Measurements from ENCODE around the gene HSPA4. TPM values are rescaled to one million over a fixed set of nuclear protein-coding genes. Genes with fewer than 3 reads are reported as not detected.

HSPA4 gene
- total and polyA plus RNA-seq, 2 donors (not counting 1 experiment from before 2014, with no cell fraction given): 18.1 to 95.0 TPM

DNA sequence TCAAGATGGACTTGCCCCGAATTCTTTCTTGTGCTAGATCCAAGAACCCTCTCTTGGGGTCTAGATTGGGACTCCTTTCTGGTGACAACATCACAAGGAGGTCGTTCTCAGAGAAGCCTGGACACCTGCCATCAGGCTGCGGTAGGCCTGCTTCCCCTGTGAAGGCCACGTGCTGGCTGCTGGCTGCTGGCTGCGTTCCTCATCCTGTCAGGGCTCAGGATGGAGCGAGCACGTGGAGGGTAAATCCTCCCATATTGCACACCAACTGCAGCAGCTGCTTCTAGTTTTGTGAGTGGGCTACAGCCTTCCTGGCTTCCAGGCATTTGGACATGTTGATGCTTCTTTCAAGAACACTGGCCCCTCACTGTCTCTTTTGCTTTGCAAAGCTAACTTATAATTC, 95.6 kb downstream of the HSPA4 start:
- Histone ChIP-seq H2AFZ (ENCODE audit: insufficient read depth, low read depth, low read length, poor library complexity, severe bottlenecking) (no peak overlapping the region), H3K79me2 (ENCODE audit: control insufficient read depth, insufficient read depth, low read length) (no peaks in the 10 kb centered on the region), H3K36me3 (replicated peaks in 1 of 2; ENCODE audit: control extremely low read depth in 1 of 2, control insufficient read depth in 1 of 2, extremely low read depth in 1 of 2, insufficient read depth in 2 of 2, low read length in 1 of 2) (no peaks in the 10 kb centered on the region), H3K4me2 (replicated peaks; ENCODE audit: low read depth, low read length, poor library complexity, severe bottlenecking) (no peak overlapping the region), H3K9ac (ENCODE audit: low read length) (no peak overlapping the region), H3K4me3 (ENCODE audit: control extremely low read depth in 1 of 5, extremely low read depth in 1 of 5, insufficient read depth in 1 of 5, low read depth in 2 of 5, low read length in 4 of 5) (no peak overlapping the region), H3K27me3 (replicated peaks in 1 of 4; ENCODE audit: control extremely low read depth in 1 of 4, control insufficient read depth in 3 of 4, insufficient read depth in 4 of 4, low read length in 3 of 4) (no peaks in the 10 kb centered on the region), H3K27ac (ENCODE audit: low read length in 2 of 2) (no peak overlapping the region), H3K4me1 (ENCODE audit: control insufficient read depth in 2 of 2, insufficient read depth in 2 of 2, low read length in 2 of 2) (no peaks in the 10 kb centered on the region), H4K20me1 (ENCODE audit: control insufficient read depth, insufficient read depth, low read length, poor library complexity, severe bottlenecking) (no peaks in the 10 kb centered on the region), H3K9me3 (ENCODE audit: control extremely low read depth in 1 of 3, control insufficient read depth in 2 of 3, insufficient read depth in 1 of 3, low read length in 2 of 3) (peaks cover 0 to 9% (median 5%) of the 10 kb centered on the region in 3 donors)
- intact Hi-C loops (cut with micrococcal nuclease): no loop called here
- no peak overlapping the region for H3K27ac Mint-ChIP-seq
- 13% methylated on average over 4 of the region's 7 CpGs for WGBS (ENCODE audit: insufficient coverage)
- TF ChIP-seq EZH2 (IDR thresholded peaks at IDR 0.05; ENCODE audit: borderline replicate concordance, insufficient read depth, low read depth, low read length, poor library complexity, severe bottlenecking): no peak
- TF ChIP-seq, protein P1, sequence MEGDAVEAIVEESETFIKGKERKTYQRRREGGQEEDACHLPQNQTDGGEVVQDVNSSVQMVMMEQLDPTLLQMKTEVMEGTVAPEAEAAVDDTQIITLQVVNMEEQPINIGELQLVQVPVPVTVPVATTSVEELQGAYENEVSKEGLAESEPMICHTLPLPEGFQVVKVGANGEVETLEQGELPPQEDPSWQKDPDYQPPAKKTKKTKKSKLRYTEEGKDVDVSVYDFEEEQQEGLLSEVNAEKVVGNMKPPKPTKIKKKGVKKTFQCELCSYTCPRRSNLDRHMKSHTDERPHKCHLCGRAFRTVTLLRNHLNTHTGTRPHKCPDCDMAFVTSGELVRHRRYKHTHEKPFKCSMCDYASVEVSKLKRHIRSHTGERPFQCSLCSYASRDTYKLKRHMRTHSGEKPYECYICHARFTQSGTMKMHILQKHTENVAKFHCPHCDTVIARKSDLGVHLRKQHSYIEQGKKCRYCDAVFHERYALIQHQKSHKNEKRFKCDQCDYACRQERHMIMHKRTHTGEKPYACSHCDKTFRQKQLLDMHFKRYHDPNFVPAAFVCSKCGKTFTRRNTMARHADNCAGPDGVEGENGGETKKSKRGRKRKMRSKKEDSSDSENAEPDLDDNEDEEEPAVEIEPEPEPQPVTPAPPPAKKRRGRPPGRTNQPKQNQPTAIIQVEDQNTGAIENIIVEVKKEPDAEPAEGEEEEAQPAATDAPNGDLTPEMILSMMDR (IDR thresholded peaks at IDR 0.05): no peak
- no peaks in the 10 kb centered on the region for H3K4me1 Mint-ChIP-seq
- no peak for DNase-seq
- CTCF ChIA-PET: no interaction called here
- H3K9me3 Mint-ChIP-seq (ENCODE audit: insufficient read depth): peaks cover 8% of the 10 kb centered on the region
- no peak overlapping the region for H3K4me3 Mint-ChIP-seq
- peaks cover 8% of the 10 kb centered on the region for H3K27me3 Mint-ChIP-seq
- POLR2A ChIA-PET: no interaction called here
- no peak for ATAC-seq (ENCODE audit: low read depth)

DNA sequence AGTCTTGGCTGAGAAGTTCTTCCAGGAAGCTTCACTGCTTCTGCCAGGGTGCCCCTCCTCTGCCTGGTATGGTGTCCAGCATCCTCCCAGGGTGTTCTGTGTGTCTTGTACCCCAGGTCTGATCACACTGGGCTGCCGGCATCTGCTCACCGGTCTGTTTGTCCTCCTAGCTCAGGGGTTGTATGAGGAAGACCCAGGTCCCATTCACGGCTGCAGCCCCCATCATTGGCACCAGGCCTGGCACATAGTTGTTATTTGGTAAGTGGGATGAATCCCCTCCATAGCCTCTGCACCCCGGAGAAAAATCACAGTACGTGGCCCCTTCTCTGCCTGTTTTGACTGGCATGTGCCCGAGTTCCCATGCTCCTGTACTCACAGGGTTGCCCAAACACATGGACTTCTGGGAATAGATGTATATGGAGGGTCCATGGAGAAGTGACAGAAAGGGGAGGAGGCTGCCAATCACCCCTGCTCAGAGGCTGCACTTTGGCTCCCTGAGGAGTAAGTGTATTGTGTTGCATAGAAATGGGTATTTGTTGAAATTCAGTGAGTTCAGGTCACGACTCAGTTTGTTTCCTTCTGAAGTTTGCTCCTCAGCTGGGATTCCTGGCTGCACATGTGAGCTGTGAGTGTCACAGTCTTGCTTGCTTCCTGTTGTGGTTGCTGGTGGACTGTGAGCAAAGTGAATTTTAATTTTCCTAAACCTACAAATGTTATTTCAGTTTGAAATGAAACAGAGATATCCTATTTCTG, 96.2 kb downstream of the HSPA4 start:
- H3K79me2 ChIP-seq (ENCODE audit: control insufficient read depth, insufficient read depth, low read length): no peaks in the 10 kb centered on the region
- ChIA-PET CTCF (no interaction called here), POLR2A (no interaction called here)
- peaks cover 0 to 9% (median 5%) of the 10 kb centered on the region in 3 donors for H3K9me3 ChIP-seq (ENCODE audit: control extremely low read depth in 1 of 3, control insufficient read depth in 2 of 3, insufficient read depth in 1 of 3, low read length in 2 of 3)
- Mint-ChIP-seq H3K27ac (no peak overlapping the region), H3K4me1 (no peaks in the 10 kb centered on the region), H3K4me3 (no peak overlapping the region), H3K9me3 (ENCODE audit: insufficient read depth) (peaks cover 8% of the 10 kb centered on the region), H3K27me3 (peaks cover 8% of the 10 kb centered on the region)
- no peaks in the 10 kb centered on the region for H3K4me1 ChIP-seq (ENCODE audit: control insufficient read depth in 2 of 2, insufficient read depth in 2 of 2, low read length in 2 of 2)
- H2AFZ ChIP-seq (ENCODE audit: insufficient read depth, low read depth, low read length, poor library complexity, severe bottlenecking): no peak overlapping the region
- H3K4me2 ChIP-seq (replicated peaks; ENCODE audit: low read depth, low read length, poor library complexity, severe bottlenecking): no peak overlapping the region
- no peak for ATAC-seq (ENCODE audit: low read depth)
- no peaks in the 10 kb centered on the region for H4K20me1 ChIP-seq (ENCODE audit: control insufficient read depth, insufficient read depth, low read length, poor library complexity, severe bottlenecking)
- H3K27me3 ChIP-seq (replicated peaks in 1 of 4; ENCODE audit: control extremely low read depth in 1 of 4, control insufficient read depth in 3 of 4, insufficient read depth in 4 of 4, low read length in 3 of 4): no peaks in the 10 kb centered on the region
- no peaks in the 10 kb centered on the region for H3K36me3 ChIP-seq (replicated peaks in 1 of 2; ENCODE audit: control extremely low read depth in 1 of 2, control insufficient read depth in 1 of 2, extremely low read depth in 1 of 2, insufficient read depth in 2 of 2, low read length in 1 of 2)
- TF ChIP-seq, protein P1 (IDR thresholded peaks at IDR 0.05): no peak
- no peak for TF ChIP-seq EZH2 (IDR thresholded peaks at IDR 0.05; ENCODE audit: borderline replicate concordance, insufficient read depth, low read depth, low read length, poor library complexity, severe bottlenecking)
- no peak overlapping the region for H3K27ac ChIP-seq (ENCODE audit: low read length in 2 of 2)
- intact Hi-C loops (cut with micrococcal nuclease): no loop called here
- H3K4me3 ChIP-seq (ENCODE audit: control extremely low read depth in 1 of 5, extremely low read depth in 1 of 5, insufficient read depth in 1 of 5, low read depth in 2 of 5, low read length in 4 of 5): no peak overlapping the region
- DNase-seq: no peak
- WGBS (ENCODE audit: insufficient coverage): 74% methylated on average over 5 of the region's 7 CpGs
- H3K9ac ChIP-seq (ENCODE audit: low read length): no peak overlapping the region

All from B cell (primary cell).